Measurements from ENCODE around the gene CTSO. TPM values are rescaled to one million over a fixed set of nuclear protein-coding genes. Genes with fewer than 3 reads are reported as not detected.

Gene CTSO
- total and polyA plus RNA-seq, 2 donors (not counting 3 experiments of a cell fraction or from before 2014, with no cell fraction given), result 7.9 to 8.5 TPM

DNA sequence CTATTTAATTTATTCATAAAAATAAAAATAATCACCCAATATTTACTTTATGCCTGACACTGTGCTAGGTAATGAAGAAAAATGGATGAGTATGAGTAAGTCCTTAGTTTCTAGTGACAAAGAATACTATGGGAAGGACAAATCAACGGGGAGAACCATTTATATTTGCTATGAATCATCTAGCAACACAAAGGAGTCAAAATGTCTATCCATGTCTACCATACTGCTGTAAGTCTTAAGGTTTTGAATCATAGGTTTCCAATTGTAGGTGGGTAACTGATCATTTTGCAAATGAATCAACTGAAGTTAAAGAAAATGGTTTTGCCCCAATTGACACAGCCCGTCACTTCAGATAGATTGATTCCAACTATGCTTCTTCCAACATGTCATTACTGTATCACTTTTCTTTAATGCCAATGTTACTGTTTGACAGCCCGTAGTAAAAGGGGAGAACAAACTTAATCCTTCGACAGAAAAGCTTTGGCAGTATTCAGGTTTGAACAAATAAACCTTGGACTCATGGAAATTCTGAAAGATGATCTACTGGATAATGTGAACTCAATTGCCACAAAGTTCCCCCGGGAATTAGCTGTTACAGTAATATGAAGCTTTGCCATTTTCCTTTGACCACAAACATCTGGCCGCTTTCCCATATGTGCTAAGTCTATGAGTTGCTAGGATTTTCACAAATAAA, 47.0 kb downstream of the CTSO start:
- TF ChIP-seq GATA2 (IDR thresholded peaks at IDR 0.05; ENCODE audit: insufficient read depth, insufficient read length, low read depth, low read length), result no peak
- TF ChIP-seq, protein P1, sequence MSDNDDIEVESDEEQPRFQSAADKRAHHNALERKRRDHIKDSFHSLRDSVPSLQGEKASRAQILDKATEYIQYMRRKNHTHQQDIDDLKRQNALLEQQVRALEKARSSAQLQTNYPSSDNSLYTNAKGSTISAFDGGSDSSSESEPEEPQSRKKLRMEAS (IDR thresholded peaks at IDR 0.05; ENCODE audit: insufficient read depth, insufficient read length), result no peak
- TF ChIP-seq, protein P2, sequence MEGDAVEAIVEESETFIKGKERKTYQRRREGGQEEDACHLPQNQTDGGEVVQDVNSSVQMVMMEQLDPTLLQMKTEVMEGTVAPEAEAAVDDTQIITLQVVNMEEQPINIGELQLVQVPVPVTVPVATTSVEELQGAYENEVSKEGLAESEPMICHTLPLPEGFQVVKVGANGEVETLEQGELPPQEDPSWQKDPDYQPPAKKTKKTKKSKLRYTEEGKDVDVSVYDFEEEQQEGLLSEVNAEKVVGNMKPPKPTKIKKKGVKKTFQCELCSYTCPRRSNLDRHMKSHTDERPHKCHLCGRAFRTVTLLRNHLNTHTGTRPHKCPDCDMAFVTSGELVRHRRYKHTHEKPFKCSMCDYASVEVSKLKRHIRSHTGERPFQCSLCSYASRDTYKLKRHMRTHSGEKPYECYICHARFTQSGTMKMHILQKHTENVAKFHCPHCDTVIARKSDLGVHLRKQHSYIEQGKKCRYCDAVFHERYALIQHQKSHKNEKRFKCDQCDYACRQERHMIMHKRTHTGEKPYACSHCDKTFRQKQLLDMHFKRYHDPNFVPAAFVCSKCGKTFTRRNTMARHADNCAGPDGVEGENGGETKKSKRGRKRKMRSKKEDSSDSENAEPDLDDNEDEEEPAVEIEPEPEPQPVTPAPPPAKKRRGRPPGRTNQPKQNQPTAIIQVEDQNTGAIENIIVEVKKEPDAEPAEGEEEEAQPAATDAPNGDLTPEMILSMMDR (IDR thresholded peaks at IDR 0.05; ENCODE audit: extremely low read depth in 1 of 2, insufficient read depth in 1 of 2, low read depth in 1 of 2, low read length in 2 of 2), result no peak
- TF ChIP-seq EZH2 (IDR thresholded peaks at IDR 0.05; ENCODE audit: borderline replicate concordance, low read depth, low read length, severe bottlenecking), result no peak
- no peak for TF ChIP-seq FOS (IDR thresholded peaks at IDR 0.05; ENCODE audit: borderline replicate concordance, insufficient read depth, low read length)
- no peak for TF ChIP-seq JUN (IDR thresholded peaks at IDR 0.05; ENCODE audit: borderline replicate concordance, insufficient read depth, insufficient read length, low read depth)
- no peak for TF ChIP-seq MYC (IDR thresholded peaks at IDR 0.05; ENCODE audit: low read depth, low read length)
- TF ChIP-seq POLR2AphosphoS5 (IDR thresholded peaks at IDR 0.05; ENCODE audit: insufficient read depth, low read depth, low read length), result no peak
- TF ChIP-seq POLR2A (IDR thresholded peaks at IDR 0.05; ENCODE audit: low read depth, low read length), result no peak

More for the DNA sequence above, 47.0 kb downstream of the CTSO start:
- Histone ChIP-seq H3K36me3 (ENCODE audit: control insufficient read depth in 2 of 2, extremely low read depth in 1 of 2, insufficient read depth in 2 of 2, low read length in 2 of 2) (no peaks in the 10 kb centered on the region), H3K9ac (replicated peaks; ENCODE audit: extremely low read depth, insufficient read depth, low read length) (no peak overlapping the region), H3K4me3 (replicated peaks in 1 of 3; ENCODE audit: insufficient read depth in 1 of 3, low read depth in 1 of 3, low read length in 3 of 3) (no peak overlapping the region), H3K4me1 (ENCODE audit: control insufficient read depth, extremely low read depth, insufficient read depth, low read length) (no peaks in the 10 kb centered on the region), H3K9me3 (replicated peaks; ENCODE audit: control insufficient read depth, insufficient read depth, low read length) (no peaks in the 10 kb centered on the region), H4K20me1 (replicated peaks; ENCODE audit: control insufficient read depth, extremely low read depth, insufficient read depth, low read length) (no peaks in the 10 kb centered on the region), H2AFZ (ENCODE audit: low read depth, low read length) (no peak overlapping the region), H3K9me1 (replicated peaks; ENCODE audit: control insufficient read depth, extremely low read depth, insufficient read depth, low read length) (no peaks in the 10 kb centered on the region), H3K27me3 (ENCODE audit: control insufficient read depth in 2 of 2, insufficient read depth in 2 of 2, low read length in 2 of 2) (no peaks in the 10 kb centered on the region), H3K79me2 (ENCODE audit: control insufficient read depth, insufficient read depth, low read length) (no peaks in the 10 kb centered on the region), H3K4me2 (ENCODE audit: insufficient read depth, low read length) (no peak overlapping the region), H3K27ac (ENCODE audit: insufficient read depth, low read depth, low read length) (no peak overlapping the region)
- FAIRE-seq (no peak), DNase-seq (ENCODE audit: low read depth, low spot score) (no peak)
- dilution Hi-C loops (cut with MboI; ENCODE audit: extremely low pct_ligation_motif_present, low sequenced_read_pairs) (no loop called here), intact Hi-C loops (cut with micrococcal nuclease) (no loop called here)
- ChIA-PET CTCF (no interaction called here), POLR2A (no interaction called here)
- BruUV-seq (replicated peaks), result no TSS peak

All from endothelial cell of umbilical vein (primary cell).